ENCODE data around the gene GRAMD1A.

Gene GRAMD1A

DNA sequence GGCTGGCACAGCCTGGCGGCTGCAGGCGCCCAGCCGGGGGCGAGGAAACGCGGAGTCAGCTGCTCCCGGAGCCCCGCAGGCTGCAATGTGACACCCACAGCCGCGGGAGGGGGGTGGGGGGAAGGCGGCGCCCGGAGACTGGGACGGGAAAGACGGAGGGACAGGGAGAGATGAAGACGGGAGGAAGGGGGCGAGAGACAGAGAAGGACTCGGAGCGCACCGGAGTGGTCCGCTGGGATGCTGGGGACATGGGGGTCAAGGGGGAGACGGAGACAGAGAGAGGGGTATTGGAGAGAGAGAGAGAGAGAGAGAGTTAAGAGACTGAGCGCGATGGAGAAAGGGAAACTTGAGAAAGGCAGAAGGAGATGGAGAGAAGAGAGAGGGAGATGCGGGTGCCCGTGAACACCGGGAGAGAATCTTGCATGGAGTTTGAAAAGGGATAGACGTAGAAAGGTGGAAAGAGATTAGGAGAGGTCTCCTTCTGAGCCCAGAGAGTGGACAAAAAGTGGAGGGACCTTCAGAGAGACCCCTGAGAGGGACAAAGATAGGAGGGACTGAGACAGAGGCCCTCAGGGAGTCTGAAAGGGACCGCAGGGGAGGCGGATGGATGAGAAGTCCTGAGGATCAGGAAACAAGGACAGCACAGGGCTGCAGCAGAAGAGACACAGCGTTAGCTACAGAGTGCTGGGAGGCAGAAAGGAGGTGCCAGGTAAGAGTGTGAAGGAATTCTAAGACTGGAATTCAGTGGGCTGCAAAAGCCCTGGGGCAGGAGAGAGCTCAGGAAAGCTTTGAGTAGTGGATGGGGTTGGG lies 31.2 kb downstream of the GRAMD1A start (continued):
- TF ChIP-seq, protein P1, sequence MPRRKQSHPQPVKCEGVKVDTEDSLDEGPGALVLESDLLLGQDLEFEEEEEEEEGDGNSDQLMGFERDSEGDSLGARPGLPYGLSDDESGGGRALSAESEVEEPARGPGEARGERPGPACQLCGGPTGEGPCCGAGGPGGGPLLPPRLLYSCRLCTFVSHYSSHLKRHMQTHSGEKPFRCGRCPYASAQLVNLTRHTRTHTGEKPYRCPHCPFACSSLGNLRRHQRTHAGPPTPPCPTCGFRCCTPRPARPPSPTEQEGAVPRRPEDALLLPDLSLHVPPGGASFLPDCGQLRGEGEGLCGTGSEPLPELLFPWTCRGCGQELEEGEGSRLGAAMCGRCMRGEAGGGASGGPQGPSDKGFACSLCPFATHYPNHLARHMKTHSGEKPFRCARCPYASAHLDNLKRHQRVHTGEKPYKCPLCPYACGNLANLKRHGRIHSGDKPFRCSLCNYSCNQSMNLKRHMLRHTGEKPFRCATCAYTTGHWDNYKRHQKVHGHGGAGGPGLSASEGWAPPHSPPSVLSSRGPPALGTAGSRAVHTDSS (tag by site-specific recombination; IDR thresholded peaks at IDR 0.05): no peak; the same call in 1 of the 2 replicates
- TF ChIP-seq, protein P2, sequence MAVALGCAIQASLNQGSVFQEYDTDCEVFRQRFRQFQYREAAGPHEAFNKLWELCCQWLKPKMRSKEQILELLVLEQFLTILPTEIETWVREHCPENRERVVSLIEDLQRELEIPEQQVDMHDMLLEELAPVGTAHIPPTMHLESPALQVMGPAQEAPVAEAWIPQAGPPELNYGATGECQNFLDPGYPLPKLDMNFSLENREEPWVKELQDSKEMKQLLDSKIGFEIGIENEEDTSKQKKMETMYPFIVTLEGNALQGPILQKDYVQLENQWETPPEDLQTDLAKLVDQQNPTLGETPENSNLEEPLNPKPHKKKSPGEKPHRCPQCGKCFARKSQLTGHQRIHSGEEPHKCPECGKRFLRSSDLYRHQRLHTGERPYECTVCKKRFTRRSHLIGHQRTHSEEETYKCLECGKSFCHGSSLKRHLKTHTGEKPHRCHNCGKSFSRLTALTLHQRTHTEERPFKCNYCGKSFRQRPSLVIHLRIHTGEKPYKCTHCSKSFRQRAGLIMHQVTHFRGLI (tag by site-specific recombination; IDR thresholded peaks at IDR 0.05): peak; percentile 77
- TF ChIP-seq, protein P3, sequence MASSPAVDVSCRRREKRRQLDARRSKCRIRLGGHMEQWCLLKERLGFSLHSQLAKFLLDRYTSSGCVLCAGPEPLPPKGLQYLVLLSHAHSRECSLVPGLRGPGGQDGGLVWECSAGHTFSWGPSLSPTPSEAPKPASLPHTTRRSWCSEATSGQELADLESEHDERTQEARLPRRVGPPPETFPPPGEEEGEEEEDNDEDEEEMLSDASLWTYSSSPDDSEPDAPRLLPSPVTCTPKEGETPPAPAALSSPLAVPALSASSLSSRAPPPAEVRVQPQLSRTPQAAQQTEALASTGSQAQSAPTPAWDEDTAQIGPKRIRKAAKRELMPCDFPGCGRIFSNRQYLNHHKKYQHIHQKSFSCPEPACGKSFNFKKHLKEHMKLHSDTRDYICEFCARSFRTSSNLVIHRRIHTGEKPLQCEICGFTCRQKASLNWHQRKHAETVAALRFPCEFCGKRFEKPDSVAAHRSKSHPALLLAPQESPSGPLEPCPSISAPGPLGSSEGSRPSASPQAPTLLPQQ (tag by site-specific recombination; IDR thresholded peaks at IDR 0.05): peak; percentile 77
- TF ChIP-seq ZNF2 (tag by site-specific recombination; IDR thresholded peaks at IDR 0.05): peak; percentile 48
- peak; percentile 73 for TF ChIP-seq ZNF843 (tag by site-specific recombination; IDR thresholded peaks at IDR 0.05)
- no peak for TF ChIP-seq ZNF624 (tag by site-specific recombination; IDR thresholded peaks at IDR 0.05)
- TF ChIP-seq, protein P4, sequence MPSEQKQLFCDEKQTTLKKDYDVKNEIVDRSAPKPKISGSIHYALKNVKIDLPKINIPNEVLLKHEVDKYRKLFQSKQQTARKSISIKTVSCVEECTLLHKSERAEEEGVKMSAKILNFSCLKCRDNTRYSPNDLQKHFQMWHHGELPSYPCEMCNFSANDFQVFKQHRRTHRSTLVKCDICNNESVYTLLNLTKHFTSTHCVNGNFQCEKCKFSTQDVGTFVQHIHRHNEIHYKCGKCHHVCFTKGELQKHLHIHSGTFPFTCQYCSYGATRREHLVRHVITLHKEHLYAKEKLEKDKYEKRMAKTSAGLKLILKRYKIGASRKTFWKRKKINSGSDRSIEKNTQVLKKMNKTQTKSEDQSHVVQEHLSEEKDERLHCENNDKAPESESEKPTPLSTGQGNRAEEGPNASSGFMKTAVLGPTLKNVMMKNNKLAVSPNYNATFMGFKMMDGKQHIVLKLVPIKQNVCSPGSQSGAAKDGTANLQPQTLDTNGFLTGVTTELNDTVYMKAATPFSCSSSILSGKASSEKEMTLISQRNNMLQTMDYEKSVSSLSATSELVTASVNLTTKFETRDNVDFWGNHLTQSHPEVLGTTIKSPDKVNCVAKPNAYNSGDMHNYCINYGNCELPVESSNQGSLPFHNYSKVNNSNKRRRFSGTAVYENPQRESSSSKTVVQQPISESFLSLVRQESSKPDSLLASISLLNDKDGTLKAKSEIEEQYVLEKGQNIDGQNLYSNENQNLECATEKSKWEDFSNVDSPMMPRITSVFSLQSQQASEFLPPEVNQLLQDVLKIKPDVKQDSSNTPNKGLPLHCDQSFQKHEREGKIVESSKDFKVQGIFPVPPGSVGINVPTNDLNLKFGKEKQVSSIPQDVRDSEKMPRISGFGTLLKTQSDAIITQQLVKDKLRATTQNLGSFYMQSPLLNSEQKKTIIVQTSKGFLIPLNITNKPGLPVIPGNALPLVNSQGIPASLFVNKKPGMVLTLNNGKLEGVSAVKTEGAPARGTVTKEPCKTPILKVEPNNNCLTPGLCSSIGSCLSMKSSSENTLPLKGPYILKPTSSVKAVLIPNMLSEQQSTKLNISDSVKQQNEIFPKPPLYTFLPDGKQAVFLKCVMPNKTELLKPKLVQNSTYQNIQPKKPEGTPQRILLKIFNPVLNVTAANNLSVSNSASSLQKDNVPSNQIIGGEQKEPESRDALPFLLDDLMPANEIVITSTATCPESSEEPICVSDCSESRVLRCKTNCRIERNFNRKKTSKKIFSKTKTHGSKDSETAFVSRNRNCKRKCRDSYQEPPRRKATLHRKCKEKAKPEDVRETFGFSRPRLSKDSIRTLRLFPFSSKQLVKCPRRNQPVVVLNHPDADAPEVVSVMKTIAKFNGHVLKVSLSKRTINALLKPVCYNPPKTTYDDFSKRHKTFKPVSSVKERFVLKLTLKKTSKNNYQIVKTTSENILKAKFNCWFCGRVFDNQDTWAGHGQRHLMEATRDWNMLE (tag by site-specific recombination; conservative IDR thresholded peaks at IDR 0.05; ENCODE audit: low read depth): no peak
- peak; percentile 67 for TF ChIP-seq SP3 (tag by site-specific recombination; IDR thresholded peaks at IDR 0.05)
- no peak for TF ChIP-seq ZNF701 (tag by site-specific recombination; IDR thresholded peaks at IDR 0.05)
- TF ChIP-seq WT1 (tag by site-specific recombination; IDR thresholded peaks at IDR 0.05): peak; percentile 72
- TF ChIP-seq ZNF274 (IDR thresholded peaks at IDR 0.05; ENCODE audit: low read length): no peak
- TF ChIP-seq ZNF274 (tag by site-specific recombination; IDR thresholded peaks at IDR 0.05; ENCODE audit: borderline replicate concordance): no peak
- peak; percentile 89 for TF ChIP-seq ZNF600 (tag by site-specific recombination; IDR thresholded peaks at IDR 0.05)
- peak; percentile 89 for TF ChIP-seq ZNF596 (tag by site-specific recombination; IDR thresholded peaks at IDR 0.05)
- TF ChIP-seq, protein P5, sequence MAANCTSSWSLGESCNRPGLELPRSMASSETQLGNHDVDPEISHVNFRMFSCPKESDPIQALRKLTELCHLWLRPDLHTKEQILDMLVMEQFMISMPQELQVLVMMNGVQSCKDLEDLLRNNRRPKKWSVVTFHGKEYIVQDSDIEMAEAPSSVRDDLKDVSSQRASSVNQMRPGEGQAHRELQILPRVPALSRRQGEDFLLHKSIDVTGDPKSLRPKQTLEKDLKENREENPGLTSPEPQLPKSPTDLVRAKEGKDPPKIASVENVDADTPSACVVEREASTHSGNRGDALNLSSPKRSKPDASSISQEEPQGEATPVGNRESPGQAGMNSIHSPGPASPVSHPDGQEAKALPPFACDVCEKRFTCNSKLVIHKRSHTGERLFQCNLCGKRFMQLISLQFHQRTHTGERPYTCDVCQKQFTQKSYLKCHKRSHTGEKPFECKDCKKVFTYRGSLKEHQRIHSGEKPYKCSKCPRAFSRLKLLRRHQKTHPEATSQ (tag by site-specific recombination; IDR thresholded peaks at IDR 0.05): 0 out of 2 replicates have a peak, but pooled peaks have one; percentile 10
- TF ChIP-seq, protein P6, sequence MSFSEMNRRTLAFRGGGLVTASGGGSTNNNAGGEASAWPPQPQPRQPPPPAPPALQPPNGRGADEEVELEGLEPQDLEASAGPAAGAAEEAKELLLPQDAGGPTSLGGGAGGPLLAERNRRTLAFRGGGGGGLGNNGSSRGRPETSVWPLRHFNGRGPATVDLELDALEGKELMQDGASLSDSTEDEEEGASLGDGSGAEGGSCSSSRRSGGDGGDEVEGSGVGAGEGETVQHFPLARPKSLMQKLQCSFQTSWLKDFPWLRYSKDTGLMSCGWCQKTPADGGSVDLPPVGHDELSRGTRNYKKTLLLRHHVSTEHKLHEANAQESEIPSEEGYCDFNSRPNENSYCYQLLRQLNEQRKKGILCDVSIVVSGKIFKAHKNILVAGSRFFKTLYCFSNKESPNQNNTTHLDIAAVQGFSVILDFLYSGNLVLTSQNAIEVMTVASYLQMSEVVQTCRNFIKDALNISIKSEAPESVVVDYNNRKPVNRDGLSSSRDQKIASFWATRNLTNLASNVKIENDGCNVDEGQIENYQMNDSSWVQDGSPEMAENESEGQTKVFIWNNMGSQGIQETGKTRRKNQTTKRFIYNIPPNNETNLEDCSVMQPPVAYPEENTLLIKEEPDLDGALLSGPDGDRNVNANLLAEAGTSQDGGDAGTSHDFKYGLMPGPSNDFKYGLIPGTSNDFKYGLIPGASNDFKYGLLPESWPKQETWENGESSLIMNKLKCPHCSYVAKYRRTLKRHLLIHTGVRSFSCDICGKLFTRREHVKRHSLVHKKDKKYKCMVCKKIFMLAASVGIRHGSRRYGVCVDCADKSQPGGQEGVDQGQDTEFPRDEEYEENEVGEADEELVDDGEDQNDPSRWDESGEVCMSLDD (tag by site-specific recombination; IDR thresholded peaks at IDR 0.05): peak; percentile 96
- peak; percentile 57; the same call in 1 of the 2 replicates for TF ChIP-seq ZNF157 (tag by site-specific recombination; IDR thresholded peaks at IDR 0.05)
- no peak for TF ChIP-seq ZNF558 (tag by site-specific recombination; IDR thresholded peaks at IDR 0.05)
- TF ChIP-seq, protein P7, sequence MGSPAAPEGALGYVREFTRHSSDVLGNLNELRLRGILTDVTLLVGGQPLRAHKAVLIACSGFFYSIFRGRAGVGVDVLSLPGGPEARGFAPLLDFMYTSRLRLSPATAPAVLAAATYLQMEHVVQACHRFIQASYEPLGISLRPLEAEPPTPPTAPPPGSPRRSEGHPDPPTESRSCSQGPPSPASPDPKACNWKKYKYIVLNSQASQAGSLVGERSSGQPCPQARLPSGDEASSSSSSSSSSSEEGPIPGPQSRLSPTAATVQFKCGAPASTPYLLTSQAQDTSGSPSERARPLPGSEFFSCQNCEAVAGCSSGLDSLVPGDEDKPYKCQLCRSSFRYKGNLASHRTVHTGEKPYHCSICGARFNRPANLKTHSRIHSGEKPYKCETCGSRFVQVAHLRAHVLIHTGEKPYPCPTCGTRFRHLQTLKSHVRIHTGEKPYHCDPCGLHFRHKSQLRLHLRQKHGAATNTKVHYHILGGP (tag by site-specific recombination; IDR thresholded peaks at IDR 0.05): no peak
- TF ChIP-seq KLF8 (tag by site-specific recombination; IDR thresholded peaks at IDR 0.05): peak; percentile 91
- TF ChIP-seq ZNF529 (tag by site-specific recombination; IDR thresholded peaks at IDR 0.05; ENCODE audit: insufficient replicate concordance): no peak
- TF ChIP-seq MYNN (tag by site-specific recombination; IDR thresholded peaks at IDR 0.05; ENCODE audit: borderline replicate concordance): no peak
